Epithelial cell of prostate (primary cell): Measurements from ENCODE around the gene MINDY2.
"Not testable (repeated sequence)": the region's sequence is repeated elsewhere in the genome, so short reads cannot be mapped to it uniquely, and the experiment has no call there.

ENCODE experiments used
- DNase-seq: peaks from one replicate; pipeline ENCODE4 v3.0.0-alpha.2; 2011; ENCODE audit warnings: low read depth, low spot score
- H3K27ac ChIP-seq: fragments of 450-650 bp; 2 replicates; pipeline ENCODE4 v1.5.1; 2017; ENCODE audit warnings: mild to moderate bottlenecking

The MINDY2 gene

GRCh38 chr15:58749532-58750337 is 21.4 kb upstream of the MINDY2 start, which contains the start of gene ADAM10:
Gene ADAM10 (minus strand): TSS chr15:58749707. CDS start chr15:58749534, 173 bp downstream.
- peak; percentile 88 for DNase-seq
- peak within 1 kb of the TSS; percentile 92 for H3K27ac ChIP-seq

DNA sequence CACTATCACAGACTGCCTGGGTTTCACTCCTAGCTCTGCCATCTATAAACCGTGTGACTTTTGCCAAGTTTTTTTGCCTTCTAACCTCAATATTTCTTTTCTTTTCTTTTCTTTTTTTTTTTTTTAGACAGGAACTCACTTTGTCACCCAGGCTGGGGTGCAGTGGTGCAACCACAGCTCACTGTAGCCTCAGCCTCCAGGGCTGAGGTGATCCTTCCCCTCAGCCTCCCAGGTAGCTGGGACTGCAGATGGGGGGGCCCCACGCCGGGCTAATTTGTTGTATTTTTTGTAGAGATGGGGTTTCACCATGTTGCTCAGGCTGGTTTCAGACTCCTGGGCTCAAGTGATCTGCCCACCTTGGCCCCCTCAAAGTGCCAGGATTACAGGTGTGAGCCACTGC is 18.4 kb upstream of the MINDY2 start:
- no peak for DNase-seq
- H3K27ac ChIP-seq, result no peak overlapping the region

- no peak overlapping the region for H3K27ac ChIP-seq
- no peak for DNase-seq
Observed at GRCh38 chr15:58755350-58755749, 15.8 kb upstream of the MINDY2 start.

DNA sequence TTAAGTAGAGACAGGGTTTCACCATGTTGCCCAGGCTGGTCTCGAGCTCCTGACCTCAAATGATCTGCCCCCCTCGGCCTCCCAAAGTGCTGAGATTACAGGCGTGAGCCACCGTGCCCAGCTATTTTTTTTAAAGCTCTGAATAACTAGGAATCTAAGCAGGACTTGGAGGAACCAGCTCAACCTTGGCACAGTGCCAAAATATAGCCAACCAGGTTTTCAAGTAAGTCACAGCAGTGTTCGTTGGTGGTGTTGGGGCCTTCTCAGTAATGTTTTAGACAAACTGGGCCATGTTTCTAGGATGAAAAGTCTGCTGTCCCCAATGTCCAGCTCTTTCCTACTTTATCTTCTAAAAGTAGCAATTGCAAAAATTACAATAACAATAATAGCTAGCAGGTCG is 15.1 kb upstream of the MINDY2 start:
- DNase-seq, result no peak
- H3K27ac ChIP-seq, result no peak overlapping the region

- no peak for DNase-seq
- H3K27ac ChIP-seq, result no peak overlapping the region
Observed at GRCh38 chr15:58758141-58758540, 13.0 kb upstream of the MINDY2 start.

DNA sequence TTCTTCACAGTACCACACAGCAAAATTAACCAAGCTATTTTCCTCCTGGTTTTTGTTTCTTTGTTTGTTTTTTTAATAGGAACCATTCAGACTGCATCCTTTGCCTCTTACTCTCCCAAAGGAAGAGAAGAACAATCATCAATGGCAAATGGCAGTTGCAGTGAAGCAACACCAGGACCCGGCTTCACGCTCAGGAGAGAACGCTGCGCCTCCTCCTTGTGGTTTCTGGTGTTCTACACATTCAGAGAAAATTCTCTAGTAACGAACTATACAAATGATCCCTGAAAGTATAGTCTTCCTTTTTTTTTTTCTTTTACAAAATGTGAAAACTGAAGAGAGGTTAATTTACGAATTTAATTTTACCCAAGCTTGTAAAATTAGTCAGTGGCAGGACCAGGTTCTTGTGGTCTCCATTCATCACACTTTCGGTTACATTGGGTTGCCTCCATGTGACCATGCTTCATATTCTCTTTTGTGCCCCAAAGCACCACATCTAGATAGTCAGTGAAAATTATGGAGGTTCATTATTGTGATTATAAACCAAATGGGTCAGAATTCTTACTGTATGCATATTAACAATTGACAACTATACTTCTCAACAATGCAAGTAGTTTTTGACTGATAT is 10.6 kb upstream of the MINDY2 start:
- no peak overlapping the region for H3K27ac ChIP-seq
- no peak for DNase-seq

DNA sequence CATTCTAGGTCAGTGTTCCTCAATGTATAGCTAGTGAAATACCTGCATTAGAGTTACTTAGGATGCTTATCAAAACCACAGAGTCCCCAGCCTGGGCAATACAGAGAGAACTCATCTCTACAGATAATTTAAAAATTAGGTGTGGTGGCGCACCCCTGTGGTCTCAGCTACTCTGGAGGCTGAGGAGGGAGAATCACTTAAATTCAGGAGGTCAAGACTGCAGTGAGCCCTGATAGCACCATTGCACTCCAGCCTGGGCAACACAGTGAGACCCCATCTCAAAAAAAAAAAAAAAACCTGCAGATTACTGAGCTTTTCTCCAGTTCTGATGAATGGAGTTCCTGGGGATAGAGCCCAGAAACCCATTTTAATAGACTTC is 10.1 kb upstream of the MINDY2 start:
- DNase-seq, result no peak
- H3K27ac ChIP-seq, result no peak overlapping the region

GRCh38 chr15:58762285-58762684 is 8.8 kb upstream of the MINDY2 start:
- DNase-seq, result no peak
- H3K27ac ChIP-seq, result no peak overlapping the region

- no peak for DNase-seq
- no peak overlapping the region for H3K27ac ChIP-seq
Observed at GRCh38 chr15:58762731-58763130, 8.4 kb upstream of the MINDY2 start.

- no peak for DNase-seq
- no peak overlapping the region for H3K27ac ChIP-seq
Observed at GRCh38 chr15:58764468-58764867, 6.6 kb upstream of the MINDY2 start.

GRCh38 chr15:58766290-58766689 is 4.8 kb upstream of the MINDY2 start:
- DNase-seq, result no peak
- no peak overlapping the region for H3K27ac ChIP-seq

GRCh38 chr15:58768601-58769004 is 2.5 kb upstream of the MINDY2 start:
- H3K27ac ChIP-seq, DNase-seq: not testable (repeated sequence)

DNA sequence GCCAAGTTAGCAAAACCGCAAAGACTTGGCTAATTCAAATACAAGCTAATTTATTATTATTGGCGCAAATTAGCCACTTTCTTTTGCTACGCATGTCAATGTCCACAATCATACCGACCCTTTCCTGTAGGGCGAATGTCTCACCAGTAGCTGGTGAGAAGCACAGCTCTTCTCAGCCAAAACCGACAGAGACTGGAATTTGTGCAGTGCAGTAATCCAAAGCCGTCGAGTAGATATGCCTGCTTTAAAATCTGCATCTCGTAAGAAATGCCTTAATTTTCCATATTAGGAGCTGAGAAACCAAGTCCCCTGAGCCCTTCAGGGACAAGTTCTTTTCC is 614 bp upstream of the MINDY2 start:
- DNase-seq, result no peak
- peak overlapping the region; percentile 90 for H3K27ac ChIP-seq

GRCh38 chr15:58771621-58772250 is 634 bp downstream of the MINDY2 start:
- peak overlapping the region; percentile 90 for H3K27ac ChIP-seq
- no peak for DNase-seq

GRCh38 chr15:58773024-58773423 is 1.9 kb downstream of the MINDY2 start:
- DNase-seq, result no peak
- no peak overlapping the region for H3K27ac ChIP-seq

GRCh38 chr15:58775402-58775801 is 4.3 kb downstream of the MINDY2 start:
- no peak overlapping the region for H3K27ac ChIP-seq
- no peak for DNase-seq

- H3K27ac ChIP-seq, result no peak overlapping the region
- no peak for DNase-seq
Observed at GRCh38 chr15:58777107-58777506, 6.0 kb downstream of the MINDY2 start.

DNA sequence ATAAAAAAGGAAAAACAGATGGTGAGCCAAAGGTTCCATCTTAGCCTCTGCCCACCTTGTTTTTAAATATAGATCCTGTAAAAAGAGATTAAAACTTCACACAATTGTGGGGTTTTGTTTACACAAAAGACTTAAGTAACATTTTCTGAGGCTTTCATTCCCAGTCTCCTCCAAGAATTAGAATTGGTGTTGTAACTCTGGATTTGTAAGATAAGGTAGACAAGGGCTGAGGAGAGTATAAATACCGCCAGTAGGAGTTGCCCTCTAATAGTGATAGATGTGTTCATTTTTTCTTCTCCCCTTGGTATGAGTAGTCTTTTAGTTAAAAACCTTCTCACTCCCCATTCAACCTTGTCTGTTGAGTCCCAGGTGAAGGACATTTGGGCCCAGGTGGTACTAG is 8.5 kb downstream of the MINDY2 start:
- no peak for DNase-seq

GRCh38 chr15:58785355-58785754 is 14.3 kb downstream of the MINDY2 start:
- no peak overlapping the region for H3K27ac ChIP-seq
- no peak for DNase-seq

More for the DNA sequence above, 8.5 kb downstream of the MINDY2 start:
- no peak overlapping the region for H3K27ac ChIP-seq

GRCh38 chr15:58788056-58788710 is 17.1 kb downstream of the MINDY2 start:
- H3K27ac ChIP-seq, result no peak overlapping the region
- DNase-seq, result no peak

GRCh38 chr15:58793862-58794261 is 22.8 kb downstream of the MINDY2 start:
- H3K27ac ChIP-seq, result peak overlapping the region; percentile 99
- DNase-seq, result peak; percentile 97
